ENCODE data around the gene ASPSCR1.
"Not testable (repeated sequence)": the region's sequence is repeated elsewhere in the genome, so short reads cannot be mapped to it uniquely, and the experiment has no call there.

ASPSCR1 gene

GRCh38 chr17:81961521-81962498 lies 15.6 kb upstream of the ASPSCR1 start:
- DNase-seq: no peak

DNA sequence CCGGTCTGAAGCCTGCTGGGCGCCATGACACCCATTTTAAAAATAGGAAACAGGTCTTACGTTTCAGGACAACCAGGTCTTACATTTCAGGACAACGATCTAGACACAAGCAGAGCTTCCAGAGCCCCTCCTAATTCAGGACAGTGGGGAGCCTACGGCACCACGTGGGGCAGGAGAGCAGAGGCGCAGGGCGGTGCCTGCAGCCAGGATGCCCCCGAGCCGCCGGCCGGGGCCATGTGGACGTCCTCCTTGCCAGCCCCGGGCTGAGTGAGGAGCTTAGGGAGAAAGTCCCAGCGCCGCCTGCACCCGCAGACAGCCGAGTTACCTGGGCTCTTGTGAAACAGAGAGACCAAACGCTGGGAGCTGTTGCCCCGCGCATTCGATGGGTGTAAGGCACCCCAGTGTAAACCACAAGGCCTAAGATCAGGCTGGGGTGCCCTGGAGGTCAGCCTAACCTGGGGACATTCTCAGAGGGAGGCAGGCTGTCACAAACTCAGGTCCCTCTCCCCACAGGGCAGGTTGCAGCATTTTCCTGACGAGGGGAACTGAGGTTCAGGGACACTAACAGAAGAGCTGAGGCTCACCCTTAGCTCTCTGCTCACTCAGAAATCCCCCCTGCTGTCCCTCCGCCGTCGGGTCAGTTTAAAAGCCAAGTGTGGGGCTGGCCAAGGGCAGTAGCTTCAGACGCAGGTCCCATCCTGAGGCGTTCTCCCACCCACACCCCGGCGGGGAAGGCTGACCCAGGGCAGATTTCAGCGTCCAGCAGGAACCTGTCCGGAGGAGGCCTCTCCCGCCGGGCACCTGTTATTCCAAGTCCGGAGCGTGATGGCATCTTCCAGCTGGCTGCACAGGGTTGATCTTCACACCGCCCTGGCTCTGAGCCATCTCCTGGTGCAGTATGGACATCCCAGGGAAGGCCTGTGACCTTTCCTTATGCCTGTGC lies 14.7 kb upstream of the ASPSCR1 start:
- DNase-seq: no peak

GRCh38 chr17:81964081-81964849 lies 13.2 kb upstream of the ASPSCR1 start:
- DNase-seq: no peak

GRCh38 chr17:81966343-81967243 lies 10.8 kb upstream of the ASPSCR1 start:
- no peak for DNase-seq

- DNase-seq: no peak
Observed at GRCh38 chr17:81967244-81967532, 10.2 kb upstream of the ASPSCR1 start.

DNA sequence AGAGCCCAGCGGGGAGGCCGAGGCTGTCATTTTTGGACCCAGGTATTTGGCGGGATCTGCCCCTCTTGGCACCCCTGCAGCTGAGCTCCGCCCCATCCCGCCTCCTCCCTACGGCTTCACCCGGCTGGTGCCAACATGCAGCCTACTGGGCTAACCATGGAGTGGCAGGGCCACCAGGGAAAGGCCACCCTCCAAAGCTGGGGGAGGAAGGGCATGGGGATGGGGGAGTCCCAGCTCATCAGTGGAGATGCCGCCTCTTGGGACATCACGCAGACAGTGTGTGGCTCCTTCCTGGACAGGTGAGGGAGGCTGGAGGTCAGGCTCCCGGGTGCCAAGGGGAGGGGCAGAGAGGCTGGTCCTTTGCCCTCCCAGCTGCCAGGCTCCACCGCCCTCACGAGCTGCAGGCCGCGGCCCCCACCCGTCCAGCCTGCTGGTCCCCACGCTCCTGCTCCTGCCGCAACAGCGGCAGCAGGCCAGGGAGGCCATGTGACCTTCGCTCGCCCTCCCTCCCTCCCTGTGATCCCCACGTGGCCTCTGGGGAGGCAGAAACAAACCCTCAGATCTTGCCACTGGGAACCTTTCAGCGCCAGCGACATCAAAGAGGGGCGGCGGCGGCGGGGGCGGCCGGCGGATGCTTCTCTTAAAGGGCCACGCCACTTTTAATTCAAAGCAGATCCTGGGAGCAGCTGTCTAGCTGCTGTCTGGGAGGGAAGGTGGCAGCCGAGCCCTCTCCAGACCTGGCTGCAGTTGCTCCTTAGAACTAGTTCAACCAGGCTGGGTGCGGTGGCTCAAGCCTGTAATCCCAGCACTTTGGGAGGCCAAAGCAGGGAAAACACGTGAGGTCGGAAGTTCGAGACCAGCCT lies 9.7 kb upstream of the ASPSCR1 start:
- peak; percentile 68 for DNase-seq

DNA sequence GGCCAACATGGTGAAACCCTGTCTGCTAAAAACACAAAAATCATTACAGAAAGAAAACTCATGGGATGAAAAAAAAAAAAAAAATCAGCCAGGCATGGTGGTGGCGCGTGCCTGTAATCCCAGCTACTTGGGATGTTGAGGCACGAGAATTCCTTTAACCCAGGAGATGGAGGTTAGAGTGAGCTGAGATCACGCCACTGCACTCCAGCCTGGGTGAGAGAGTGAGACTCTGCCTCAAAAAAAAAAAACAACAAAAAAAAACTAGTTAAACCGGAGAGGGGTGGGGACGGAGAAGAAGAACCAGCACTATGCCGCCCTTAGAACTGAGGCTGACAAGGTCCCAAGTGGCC lies 9.1 kb upstream of the ASPSCR1 start:
- no peak for DNase-seq

GRCh38 chr17:81968850-81969812 lies 8.3 kb upstream of the ASPSCR1 start:
- DNase-seq: no peak

DNA sequence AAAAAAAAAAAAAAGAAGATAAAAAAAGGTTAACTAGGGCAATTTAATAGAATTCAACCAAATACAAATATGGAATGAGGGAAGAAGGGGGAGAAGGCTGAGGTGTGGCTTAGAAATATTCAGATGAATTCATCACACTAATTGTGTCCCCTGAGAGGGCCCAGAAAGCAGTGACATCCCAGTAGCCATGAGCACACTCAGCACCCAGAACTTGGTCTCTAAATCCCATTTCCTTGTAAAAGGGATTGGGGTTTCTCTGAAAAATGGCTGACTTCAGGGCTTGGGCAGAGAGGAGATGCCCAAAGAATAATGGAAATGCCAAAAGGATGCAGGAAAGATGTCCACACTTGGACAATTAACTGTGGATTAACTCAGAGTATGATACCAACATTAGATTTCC lies 4.0 kb upstream of the ASPSCR1 start:
- DNase-seq: no peak

DNA sequence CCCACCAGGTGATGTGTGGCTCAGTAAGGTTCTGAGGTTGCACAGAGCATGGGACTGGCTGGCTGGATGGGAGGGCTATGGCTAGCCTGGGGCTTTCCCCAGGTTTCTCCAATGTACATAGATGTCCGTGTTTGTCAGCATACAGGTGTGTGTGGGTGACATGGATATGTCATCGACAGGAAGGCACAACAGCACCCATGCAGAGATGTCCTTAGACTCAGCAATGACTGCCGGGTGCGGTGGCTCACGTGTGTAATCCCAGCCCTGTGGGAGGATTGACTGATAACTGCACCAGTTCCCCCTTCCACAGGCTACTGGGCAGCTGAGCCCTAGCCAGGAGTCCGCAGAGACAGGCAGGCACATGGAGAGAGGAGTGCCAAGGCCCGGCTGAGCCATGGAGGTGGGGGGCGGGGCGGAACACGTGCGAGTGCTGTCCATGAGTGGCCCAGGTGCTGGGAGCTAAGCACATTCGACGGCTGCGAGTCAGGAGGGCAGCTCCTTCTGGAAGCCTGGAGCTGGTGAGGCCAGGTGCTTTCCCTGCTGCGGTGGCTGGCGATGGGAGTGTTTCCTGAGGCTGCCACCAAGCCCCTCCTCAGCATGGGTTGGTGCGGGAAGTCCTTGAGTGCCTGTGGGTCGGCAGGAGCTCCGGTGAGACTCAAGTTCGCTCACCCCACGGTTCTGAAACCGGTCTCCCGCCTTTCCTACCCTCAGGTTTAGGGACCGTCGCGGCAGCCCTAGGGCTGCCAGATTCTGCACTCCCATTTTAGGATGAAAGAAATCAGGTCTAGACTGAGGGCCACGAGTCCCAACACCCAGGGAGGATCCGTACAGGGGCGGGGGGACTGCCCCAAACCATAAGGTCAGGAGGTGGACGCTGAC lies 858 bp upstream of the ASPSCR1 start:
- DNase-seq: no peak

GRCh38 chr17:81978524-81979298 lies 1.3 kb downstream of the ASPSCR1 start:
- no peak for DNase-seq

DNA sequence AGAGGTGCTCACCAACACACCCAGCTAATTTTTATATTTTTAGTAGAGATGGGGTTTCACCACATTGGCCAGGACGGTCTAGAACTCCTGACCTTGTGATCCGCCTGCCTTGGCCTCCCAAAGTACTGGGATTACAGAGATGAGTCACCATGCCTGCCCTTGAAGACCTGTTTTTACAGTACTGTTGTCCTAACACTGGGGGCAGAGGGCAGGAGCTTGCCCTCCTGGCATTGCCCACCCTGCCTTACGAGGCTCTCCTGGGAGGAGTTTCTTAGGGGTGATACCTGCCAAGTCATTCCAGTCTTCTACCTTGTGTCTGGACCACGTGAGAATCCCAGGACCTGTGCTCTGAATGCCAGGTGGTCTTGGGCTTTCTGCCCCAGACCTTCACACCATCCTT lies 2.7 kb downstream of the ASPSCR1 start:
- no peak for DNase-seq

DNA sequence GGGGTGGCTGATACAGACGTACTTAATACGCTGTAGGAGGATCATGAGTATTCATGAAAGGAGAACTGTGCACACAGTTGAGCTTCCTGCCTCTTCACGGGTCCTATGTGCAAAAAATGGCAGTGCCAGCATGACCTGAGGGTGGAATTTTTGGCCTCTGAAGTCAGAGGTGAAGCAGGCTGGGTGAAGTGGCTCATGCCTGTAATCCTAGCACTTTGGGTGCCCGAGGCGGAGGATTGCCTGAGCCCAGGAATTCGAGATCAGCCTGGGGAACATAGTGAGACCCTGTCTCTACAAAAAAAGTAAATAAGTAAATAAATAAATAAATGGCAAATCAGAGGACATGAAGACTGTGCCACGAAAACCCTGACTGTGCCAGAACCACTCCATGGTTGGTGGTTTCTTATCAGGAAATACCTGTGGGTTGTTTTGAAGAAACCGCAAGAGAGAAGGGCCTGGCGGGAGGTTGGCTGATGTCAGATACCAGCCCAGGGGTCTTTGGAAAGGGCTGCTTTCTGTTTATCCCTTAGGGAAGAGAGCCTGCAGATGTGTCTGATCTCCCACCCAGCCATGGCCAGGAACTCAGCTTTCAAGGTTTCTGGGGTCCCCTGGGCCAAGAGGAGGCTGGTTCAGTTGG lies 3.4 kb downstream of the ASPSCR1 start:
- no peak for DNase-seq

- not testable (repeated sequence) for DNase-seq
Observed at GRCh38 chr17:81981511-81981910, 4.1 kb downstream of the ASPSCR1 start.

DNA sequence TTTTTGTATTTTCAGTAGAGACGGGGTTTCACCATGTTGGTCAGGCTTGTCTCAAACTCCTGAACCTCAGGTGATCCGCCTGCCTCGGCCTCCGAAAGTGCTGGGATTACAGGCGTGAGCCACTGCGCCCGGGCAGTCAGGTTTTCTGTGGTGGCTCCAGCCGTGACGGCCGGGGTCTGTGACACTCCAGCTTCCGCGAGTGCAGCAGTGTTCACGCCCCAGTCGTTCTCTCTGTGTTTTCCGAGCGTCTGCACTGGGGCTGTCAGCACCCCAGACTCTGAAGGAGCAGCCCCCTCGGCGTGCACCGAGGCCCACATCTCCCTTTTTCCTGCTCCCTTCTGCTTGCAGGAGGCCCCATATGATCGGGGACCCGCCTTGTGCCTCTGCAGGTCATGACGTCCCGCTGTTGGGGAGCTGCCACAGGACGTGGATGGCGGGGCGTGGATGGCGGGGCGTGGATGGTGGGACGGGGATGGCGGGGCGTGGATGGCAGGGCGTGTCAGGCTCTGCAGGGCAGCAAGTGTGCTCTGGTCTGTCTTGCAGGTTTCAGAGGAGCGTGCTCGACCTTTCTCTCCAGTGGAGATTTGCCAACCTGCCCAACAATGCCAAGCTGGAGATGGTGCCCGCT lies 5.7 kb downstream of the ASPSCR1 start:
- no peak for DNase-seq

- no peak for DNase-seq
Observed at GRCh38 chr17:81983639-81984373, 6.4 kb downstream of the ASPSCR1 start.

Data from fibroblast of skin of right biceps (primary cell).